Erythroblast (primary cell): ENCODE measurements around the gene RBM22.

Experiments
- GATA1 ChIP-seq: IDR thresholded peaks from 2 replicates; pipeline ENCODE4 v1.6.1; 2011; ENCODE audit warnings: low read depth, mild to moderate bottlenecking, control low read depth, low read length, moderate library complexity
- POLR2A ChIP-seq: IDR thresholded peaks from 2 replicates; pipeline ENCODE4 v1.6.1; 2011; ENCODE audit warnings: mild to moderate bottlenecking, low read length

- TF ChIP-seq POLR2A, result no peak
- no peak for TF ChIP-seq GATA1
Observed at GRCh38 chr5:150676578-150676977, 24.3 kb downstream of the RBM22 start.
